Measurements from ENCODE around the gene AFP. TPM values are rescaled to one million over a fixed set of nuclear protein-coding genes. Genes with fewer than 3 reads are reported as not detected.

The AFP gene
- polyA plus RNA-seq, 6 donors from 2014 or later: not detected

DNA sequence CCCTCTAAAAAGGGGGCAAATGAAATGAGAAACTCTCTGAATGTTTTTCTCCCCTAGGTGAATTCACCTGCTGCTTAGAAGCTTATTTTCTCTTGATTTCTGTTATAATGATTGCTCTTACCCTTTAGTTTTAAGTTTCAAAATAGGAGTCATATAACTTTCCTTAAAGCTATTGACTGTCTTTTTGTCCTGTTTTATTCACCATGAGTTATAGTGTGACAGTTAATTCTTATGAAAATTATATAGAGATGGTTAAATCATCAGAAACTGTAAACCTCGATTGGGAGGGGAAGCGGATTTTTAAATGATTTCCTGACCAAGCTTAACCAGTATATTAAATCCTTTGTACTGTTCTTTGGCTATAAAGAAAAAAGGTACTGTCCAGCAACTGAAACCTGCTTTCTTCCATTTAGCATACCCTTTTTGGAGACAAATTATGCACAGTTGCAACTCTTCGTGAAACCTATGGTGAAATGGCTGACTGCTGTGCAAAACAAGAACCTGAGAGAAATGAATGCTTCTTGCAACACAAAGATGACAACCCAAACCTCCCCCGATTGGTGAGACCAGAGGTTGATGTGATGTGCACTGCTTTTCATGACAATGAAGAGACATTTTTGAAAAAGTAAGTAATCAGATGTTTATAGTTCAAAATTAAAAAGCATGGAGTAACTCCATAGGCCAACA lies 27.7 kb upstream of the AFP start:
- Mint-ChIP-seq H3K4me3 (no peak overlapping the region), H3K4me1 (no peaks in the 10 kb centered on the region), H3K36me3 (no peaks in the 10 kb centered on the region), H3K27ac (no peak overlapping the region), H3K9me3 (no peaks in the 10 kb centered on the region), H3K27me3 (no peaks in the 10 kb centered on the region)
- no peak for ATAC-seq (ENCODE audit: low read depth in 2 of 2)
- DNase-seq: no peak

DNA sequence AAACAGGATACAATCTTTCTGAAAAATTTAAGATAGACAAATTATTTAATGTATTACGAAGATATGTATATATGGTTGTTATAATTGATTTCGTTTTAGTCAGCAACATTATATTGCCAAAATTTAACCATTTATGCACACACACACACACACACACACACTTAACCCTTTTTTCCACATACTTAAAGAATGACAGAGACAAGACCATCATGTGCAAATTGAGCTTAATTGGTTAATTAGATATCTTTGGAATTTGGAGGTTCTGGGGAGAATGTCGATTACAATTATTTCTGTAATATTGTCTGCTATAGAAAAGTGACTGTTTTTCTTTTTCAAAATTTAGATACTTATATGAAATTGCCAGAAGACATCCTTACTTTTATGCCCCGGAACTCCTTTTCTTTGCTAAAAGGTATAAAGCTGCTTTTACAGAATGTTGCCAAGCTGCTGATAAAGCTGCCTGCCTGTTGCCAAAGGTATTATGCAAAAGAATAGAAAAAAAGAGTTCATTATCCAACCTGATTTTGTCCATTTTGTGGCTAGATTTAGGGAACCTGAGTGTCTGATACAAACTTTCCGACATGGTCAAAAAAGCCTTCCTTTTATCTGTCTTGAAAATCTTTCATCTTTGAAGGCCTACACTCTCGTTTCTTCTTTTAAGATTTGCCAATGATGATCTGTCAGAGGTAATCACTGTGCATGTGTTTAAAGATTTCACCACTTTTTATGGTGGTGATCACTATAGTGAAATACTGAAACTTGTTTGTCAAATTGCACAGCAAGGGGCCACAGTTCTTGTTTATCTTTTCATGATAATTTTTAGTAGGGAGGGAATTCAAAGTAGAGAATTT lies 26.8 kb upstream of the AFP start:
- H3K4me1 Mint-ChIP-seq: no peaks in the 10 kb centered on the region
- no peak overlapping the region for H3K4me3 Mint-ChIP-seq
- DNase-seq (no peak), ATAC-seq (ENCODE audit: low read depth in 2 of 2) (no peak)
- no peak overlapping the region for H3K27ac Mint-ChIP-seq
- no peaks in the 10 kb centered on the region for H3K27me3 Mint-ChIP-seq
- no peaks in the 10 kb centered on the region for H3K9me3 Mint-ChIP-seq
- H3K36me3 Mint-ChIP-seq: no peaks in the 10 kb centered on the region

DNA sequence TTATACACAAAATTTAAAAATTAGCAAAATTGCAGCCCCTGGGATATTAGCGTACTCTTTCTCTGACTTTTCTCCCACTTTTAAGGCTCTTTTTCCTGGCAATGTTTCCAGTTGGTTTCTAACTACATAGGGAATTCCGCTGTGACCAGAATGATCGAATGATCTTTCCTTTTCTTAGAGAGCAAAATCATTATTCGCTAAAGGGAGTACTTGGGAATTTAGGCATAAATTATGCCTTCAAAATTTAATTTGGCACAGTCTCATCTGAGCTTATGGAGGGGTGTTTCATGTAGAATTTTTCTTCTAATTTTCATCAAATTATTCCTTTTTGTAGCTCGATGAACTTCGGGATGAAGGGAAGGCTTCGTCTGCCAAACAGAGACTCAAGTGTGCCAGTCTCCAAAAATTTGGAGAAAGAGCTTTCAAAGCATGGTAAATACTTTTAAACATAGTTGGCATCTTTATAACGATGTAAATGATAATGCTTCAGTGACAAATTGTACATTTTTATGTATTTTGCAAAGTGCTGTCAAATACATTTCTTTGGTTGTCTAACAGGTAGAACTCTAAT lies 26.0 kb upstream of the AFP start:
- ATAC-seq (ENCODE audit: low read depth in 2 of 2): no peak
- Mint-ChIP-seq H3K4me1 (no peaks in the 10 kb centered on the region), H3K4me3 (no peak overlapping the region), H3K9me3 (no peaks in the 10 kb centered on the region), H3K27ac (no peak overlapping the region), H3K36me3 (no peaks in the 10 kb centered on the region), H3K27me3 (no peaks in the 10 kb centered on the region)
- DNase-seq: no peak

DNA sequence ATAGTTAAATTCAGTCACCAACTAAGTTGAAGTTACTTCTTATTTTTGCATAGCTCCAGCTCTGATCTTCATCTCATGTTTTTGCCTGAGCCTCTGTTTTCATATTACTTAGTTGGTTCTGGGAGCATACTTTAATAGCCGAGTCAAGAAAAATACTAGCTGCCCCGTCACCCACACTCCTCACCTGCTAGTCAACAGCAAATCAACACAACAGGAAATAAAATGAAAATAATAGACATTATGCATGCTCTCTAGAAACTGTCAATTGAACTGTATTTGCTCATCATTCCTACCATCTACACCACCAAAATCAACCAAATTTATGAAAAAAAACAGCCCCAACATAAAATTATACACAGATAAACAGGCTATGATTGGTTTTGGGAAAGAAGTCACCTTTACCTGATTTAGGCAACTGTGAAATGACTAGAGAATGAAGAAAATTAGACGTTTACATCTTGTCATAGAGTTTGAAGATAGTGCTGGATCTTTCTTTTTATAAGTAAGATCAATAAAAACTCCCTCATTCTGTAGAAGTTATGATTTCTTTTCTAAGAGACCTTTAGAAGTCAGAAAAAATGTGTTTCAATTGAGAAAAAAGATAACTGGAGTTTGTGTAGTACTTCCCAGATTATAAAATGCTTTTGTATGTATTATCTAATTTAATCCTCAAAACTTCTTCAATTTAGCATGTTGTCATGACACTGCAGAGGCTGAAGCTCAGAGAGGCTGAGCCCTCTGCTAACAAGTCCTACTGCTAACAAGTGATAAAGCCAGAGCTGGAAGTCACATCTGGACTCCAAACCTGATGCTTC lies 24.9 kb upstream of the AFP start:
- Mint-ChIP-seq H3K27ac (peak overlapping the region in 1 of 6 donors; percentile 2), H3K36me3 (no peaks in the 10 kb centered on the region), H3K4me1 (no peaks in the 10 kb centered on the region), H3K4me3 (no peak overlapping the region), H3K27me3 (no peaks in the 10 kb centered on the region), H3K9me3 (no peaks in the 10 kb centered on the region)
- DNase-seq: no peak
- no peak for ATAC-seq (ENCODE audit: low read depth in 2 of 2)

DNA sequence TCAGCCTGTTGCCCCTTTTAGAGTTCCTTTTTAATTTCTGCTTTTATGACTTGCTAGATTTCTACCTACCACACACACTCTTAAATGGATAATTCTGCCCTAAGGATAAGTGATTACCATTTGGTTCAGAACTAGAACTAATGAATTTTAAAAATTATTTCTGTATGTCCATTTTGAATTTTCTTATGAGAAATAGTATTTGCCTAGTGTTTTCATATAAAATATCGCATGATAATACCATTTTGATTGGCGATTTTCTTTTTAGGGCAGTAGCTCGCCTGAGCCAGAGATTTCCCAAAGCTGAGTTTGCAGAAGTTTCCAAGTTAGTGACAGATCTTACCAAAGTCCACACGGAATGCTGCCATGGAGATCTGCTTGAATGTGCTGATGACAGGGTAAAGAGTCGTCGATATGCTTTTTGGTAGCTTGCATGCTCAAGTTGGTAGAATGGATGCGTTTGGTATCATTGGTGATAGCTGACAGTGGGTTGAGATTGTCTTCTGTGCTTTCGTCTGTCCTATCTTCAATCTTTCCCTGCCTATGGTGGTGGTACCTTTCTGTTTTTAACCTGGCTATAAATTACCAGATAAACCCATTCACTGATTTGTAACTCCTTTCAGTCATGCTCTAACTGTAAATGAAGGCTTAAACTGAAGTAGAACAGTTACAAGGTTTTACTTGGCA lies 24.1 kb upstream of the AFP start:
- no peaks in the 10 kb centered on the region for H3K4me1 Mint-ChIP-seq
- H3K4me3 Mint-ChIP-seq: no peak overlapping the region

DNA sequence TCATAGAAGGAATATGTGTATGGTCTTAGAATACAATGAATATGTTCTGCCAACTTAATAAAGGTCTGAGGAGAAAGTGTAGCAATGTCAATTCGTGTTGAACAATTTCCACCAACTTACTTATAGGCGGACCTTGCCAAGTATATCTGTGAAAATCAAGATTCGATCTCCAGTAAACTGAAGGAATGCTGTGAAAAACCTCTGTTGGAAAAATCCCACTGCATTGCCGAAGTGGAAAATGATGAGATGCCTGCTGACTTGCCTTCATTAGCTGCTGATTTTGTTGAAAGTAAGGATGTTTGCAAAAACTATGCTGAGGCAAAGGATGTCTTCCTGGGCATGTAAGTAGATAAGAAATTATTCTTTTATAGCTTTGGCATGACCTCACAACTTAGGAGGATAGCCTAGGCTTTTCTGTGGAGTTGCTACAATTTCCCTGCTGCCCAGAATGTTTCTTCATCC lies 22.7 kb upstream of the AFP start:
- no peaks in the 10 kb centered on the region for H3K9me3 Mint-ChIP-seq
- ATAC-seq (ENCODE audit: low read depth in 2 of 2): no peak
- no peak for DNase-seq
- H3K4me1 Mint-ChIP-seq: no peaks in the 10 kb centered on the region
- H3K36me3 Mint-ChIP-seq: no peaks in the 10 kb centered on the region
- no peaks in the 10 kb centered on the region for H3K27me3 Mint-ChIP-seq
- no peak overlapping the region for H3K27ac Mint-ChIP-seq
- H3K4me3 Mint-ChIP-seq: no peak overlapping the region

More for the DNA sequence above, 24.1 kb upstream of the AFP start:
- H3K36me3 Mint-ChIP-seq: no peaks in the 10 kb centered on the region
- H3K9me3 Mint-ChIP-seq: no peaks in the 10 kb centered on the region
- ATAC-seq (ENCODE audit: low read depth in 2 of 2) (no peak), DNase-seq (no peak)
- H3K27me3 Mint-ChIP-seq: no peaks in the 10 kb centered on the region
- no peak overlapping the region for H3K27ac Mint-ChIP-seq

DNA sequence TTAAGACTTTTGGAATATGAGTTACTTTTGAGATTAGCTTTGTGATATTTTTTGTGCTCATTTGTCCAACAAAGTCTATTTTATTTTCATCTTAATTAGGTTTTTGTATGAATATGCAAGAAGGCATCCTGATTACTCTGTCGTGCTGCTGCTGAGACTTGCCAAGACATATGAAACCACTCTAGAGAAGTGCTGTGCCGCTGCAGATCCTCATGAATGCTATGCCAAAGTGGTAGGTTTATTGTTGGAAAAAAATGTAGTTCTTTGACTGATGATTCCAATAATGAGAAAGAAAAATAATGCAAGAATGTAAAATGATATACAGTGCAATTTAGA lies 21.1 kb upstream of the AFP start:
- Mint-ChIP-seq H3K27me3 (peaks cover 0 to 5% (median 0%) of the 10 kb centered on the region in 3 donors), H3K36me3 (no peaks in the 10 kb centered on the region), H3K27ac (no peak overlapping the region)

DNA sequence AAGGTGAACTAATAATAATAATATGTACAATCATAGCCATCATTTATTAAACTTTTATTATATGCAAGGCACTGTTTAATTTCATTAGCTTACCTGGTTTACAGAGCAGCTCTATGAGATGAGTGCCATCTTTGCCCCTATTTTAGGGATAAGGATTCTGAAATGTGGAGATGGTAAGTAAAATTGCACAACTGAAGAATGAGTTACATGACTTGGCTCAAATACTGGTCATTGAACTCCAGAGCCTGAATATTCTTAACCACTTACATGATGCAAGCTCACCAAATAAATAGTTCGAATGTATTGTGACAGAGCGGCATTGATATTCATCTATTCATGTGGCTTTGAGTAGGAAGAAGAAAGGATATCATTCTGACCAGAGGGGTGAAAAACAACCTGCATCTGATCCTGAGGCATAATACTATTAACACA lies 20.2 kb upstream of the AFP start:
- ATAC-seq (ENCODE audit: low read depth in 2 of 2) (no peak), DNase-seq (no peak)
- Mint-ChIP-seq H3K9me3 (no peaks in the 10 kb centered on the region), H3K27me3 (peaks cover 0 to 5% (median 0%) of the 10 kb centered on the region in 3 donors), H3K4me3 (no peak overlapping the region), H3K27ac (no peak overlapping the region), H3K4me1 (no peaks in the 10 kb centered on the region), H3K36me3 (no peaks in the 10 kb centered on the region)

More for the DNA sequence above, 21.1 kb upstream of the AFP start:
- Mint-ChIP-seq H3K4me3 (no peak overlapping the region), H3K9me3 (no peaks in the 10 kb centered on the region), H3K4me1 (no peaks in the 10 kb centered on the region)
- ATAC-seq (ENCODE audit: low read depth in 2 of 2) (no peak), DNase-seq (no peak)

DNA sequence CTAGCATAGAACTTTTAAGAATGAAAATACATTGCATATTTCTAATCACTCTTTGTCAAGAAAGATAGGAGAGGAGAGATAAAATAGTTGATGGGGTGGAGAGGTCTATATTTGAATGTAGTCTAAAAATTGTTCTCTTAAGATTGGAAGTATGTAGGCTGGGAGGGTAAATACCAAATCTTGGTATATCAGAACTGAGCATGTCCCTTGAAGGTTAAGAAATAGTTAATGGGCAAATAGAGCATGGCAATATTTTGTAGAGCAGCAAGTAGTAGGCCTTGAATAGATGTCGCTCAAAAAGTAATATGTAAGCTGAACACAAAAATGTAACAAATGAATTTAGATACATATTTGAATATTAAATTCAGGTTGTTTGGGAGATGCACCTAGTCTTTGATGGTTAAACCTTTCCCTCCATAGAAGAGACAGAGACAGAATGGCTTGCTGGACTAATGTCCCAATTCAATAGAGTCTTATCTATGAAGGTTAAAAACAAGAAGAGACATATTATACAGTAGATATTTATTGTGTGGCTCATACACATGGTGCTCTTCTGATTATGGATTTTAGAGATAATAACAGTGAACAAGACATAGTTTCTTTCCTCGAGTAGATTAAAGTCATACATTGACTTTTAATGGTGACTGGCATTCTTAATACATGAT lies 19.5 kb upstream of the AFP start:
- ATAC-seq (ENCODE audit: low read depth in 2 of 2) (no peak), DNase-seq (no peak)
- Mint-ChIP-seq H3K27me3 (peaks cover 0 to 5% (median 0%) of the 10 kb centered on the region in 3 donors), H3K9me3 (no peaks in the 10 kb centered on the region), H3K36me3 (no peaks in the 10 kb centered on the region), H3K4me3 (no peak overlapping the region), H3K27ac (no peak overlapping the region), H3K4me1 (no peaks in the 10 kb centered on the region)

DNA sequence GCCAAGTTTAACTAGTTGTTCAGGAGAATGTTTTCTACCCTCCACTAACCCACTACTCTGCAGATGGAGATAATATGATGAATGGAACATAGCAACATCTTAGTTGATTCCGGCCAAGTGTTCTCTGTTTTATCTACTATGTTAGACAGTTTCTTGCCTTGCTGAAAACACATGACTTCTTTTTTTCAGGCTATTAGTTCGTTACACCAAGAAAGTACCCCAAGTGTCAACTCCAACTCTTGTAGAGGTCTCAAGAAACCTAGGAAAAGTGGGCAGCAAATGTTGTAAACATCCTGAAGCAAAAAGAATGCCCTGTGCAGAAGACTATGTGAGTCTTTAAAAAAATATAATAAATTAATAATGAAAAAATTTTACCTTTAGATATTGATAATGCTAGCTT lies 18.7 kb upstream of the AFP start:
- Mint-ChIP-seq H3K27me3 (peaks cover 0 to 5% (median 0%) of the 10 kb centered on the region in 3 donors), H3K27ac (no peak overlapping the region), H3K4me1 (no peaks in the 10 kb centered on the region), H3K4me3 (no peak overlapping the region), H3K9me3 (no peaks in the 10 kb centered on the region), H3K36me3 (no peaks in the 10 kb centered on the region)
- no peak for ATAC-seq (ENCODE audit: low read depth in 2 of 2)
- no peak for DNase-seq

DNA sequence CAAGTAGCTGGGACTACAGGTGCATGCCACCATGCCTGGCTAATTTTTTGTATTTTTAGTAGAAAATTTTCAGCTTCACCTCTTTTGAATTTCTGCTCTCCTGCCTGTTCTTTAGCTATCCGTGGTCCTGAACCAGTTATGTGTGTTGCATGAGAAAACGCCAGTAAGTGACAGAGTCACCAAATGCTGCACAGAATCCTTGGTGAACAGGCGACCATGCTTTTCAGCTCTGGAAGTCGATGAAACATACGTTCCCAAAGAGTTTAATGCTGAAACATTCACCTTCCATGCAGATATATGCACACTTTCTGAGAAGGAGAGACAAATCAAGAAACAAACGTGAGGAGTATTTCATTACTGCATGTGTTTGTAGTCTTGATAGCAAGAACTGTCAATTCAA lies 18.0 kb upstream of the AFP start:
- H3K36me3 Mint-ChIP-seq: no peaks in the 10 kb centered on the region
- no peaks in the 10 kb centered on the region for H3K9me3 Mint-ChIP-seq
- DNase-seq: no peak
- peaks cover 0 to 5% (median 0%) of the 10 kb centered on the region in 3 donors for H3K27me3 Mint-ChIP-seq
- no peak overlapping the region for H3K27ac Mint-ChIP-seq
- ATAC-seq (ENCODE audit: low read depth in 2 of 2): no peak
- H3K4me1 Mint-ChIP-seq: no peaks in the 10 kb centered on the region
- H3K4me3 Mint-ChIP-seq: no peak overlapping the region

DNA sequence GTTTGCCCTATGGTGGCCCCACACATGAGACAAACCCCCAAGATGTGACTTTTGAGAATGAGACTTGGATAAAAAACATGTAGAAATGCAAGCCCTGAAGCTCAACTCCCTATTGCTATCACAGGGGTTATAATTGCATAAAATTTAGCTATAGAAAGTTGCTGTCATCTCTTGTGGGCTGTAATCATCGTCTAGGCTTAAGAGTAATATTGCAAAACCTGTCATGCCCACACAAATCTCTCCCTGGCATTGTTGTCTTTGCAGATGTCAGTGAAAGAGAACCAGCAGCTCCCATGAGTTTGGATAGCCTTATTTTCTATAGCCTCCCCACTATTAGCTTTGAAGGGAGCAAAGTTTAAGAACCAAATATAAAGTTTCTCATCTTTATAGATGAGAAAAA lies 17.3 kb upstream of the AFP start:
- Mint-ChIP-seq H3K9me3 (no peaks in the 10 kb centered on the region), H3K4me3 (no peak overlapping the region), H3K4me1 (no peaks in the 10 kb centered on the region), H3K27ac (no peak overlapping the region), H3K27me3 (peaks cover 0 to 5% (median 0%) of the 10 kb centered on the region in 3 donors), H3K36me3 (no peaks in the 10 kb centered on the region)
- ATAC-seq (ENCODE audit: low read depth in 2 of 2) (no peak), DNase-seq (no peak)
